Left ventricle myocardium inferior (tissue), 1 donor: ENCODE data around the gene TRERF1. TPM values are rescaled to one million over a fixed set of nuclear protein-coding genes. Genes with fewer than 3 reads are reported as not detected.
A peak's percentile ranks its signal among the peaks of the same experiment; 100 is the strongest.

ENCODE experiments used
- DNase-seq: peaks from one replicate; pipeline ENCODE4 v3.0.0-alpha.2; 2020
- H3K27ac ChIP-seq: fragments of 200-600 bp; replicated peaks from 2 replicates; pipeline ENCODE4 v1.8.0; 2021
- H3K27me3 ChIP-seq: fragments of 200-600 bp; 2 replicates; pipeline ENCODE4 v1.8.0; 2021; ENCODE audit warnings: low read depth
- H3K36me3 ChIP-seq: fragments of 200-600 bp; 2 replicates; pipeline ENCODE4 v1.8.0; 2021
- H3K4me1 ChIP-seq: fragments of 200-600 bp; 2 replicates; pipeline ENCODE4 v1.8.0; 2021
- H3K4me3 ChIP-seq: fragments of 200-600 bp; 2 replicates; pipeline ENCODE4 v1.8.0; 2021; ENCODE audit warnings: mild to moderate bottlenecking, moderate library complexity
- H3K9me3 ChIP-seq: fragments of 200-600 bp; replicated peaks from 2 replicates; pipeline ENCODE4 v1.8.0; 2021
- intact Hi-C: fragments of 100-400 bp; cut with micrococcal nuclease; formaldehyde crosslinking; loops from one replicate; pipeline ENCODE4 v1.11.0; 2022
- total RNA-seq: library from RNA; stranded (reverse); fragmentation: NEBNext Ultra II Directional; extraction: Animal tissue kit (Norgen Biotek cat#: 25700); gene quantifications from one replicate; pipeline ENCODE4 v1.2.1, GENCODE V29; 2021
- TF ChIP-seq, protein P1 (sequence below): fragments of 200-600 bp; IDR thresholded peaks from 2 replicates; pipeline ENCODE4 v1.8.0; 2021; ENCODE audit warnings: antibody characterized with exemption, mild to moderate bottlenecking, borderline replicate concordance
- donor health status: DM: no; HTN: yes; CAD: no; lungs with severe emphysema.

TRERF1 gene
- total RNA-seq, 1 donor from 2014 or later = 1.4 TPM

GRCh38 chr6:42420741-42421140, 31.0 kb downstream of the TRERF1 start:
- TF ChIP-seq, protein P1, sequence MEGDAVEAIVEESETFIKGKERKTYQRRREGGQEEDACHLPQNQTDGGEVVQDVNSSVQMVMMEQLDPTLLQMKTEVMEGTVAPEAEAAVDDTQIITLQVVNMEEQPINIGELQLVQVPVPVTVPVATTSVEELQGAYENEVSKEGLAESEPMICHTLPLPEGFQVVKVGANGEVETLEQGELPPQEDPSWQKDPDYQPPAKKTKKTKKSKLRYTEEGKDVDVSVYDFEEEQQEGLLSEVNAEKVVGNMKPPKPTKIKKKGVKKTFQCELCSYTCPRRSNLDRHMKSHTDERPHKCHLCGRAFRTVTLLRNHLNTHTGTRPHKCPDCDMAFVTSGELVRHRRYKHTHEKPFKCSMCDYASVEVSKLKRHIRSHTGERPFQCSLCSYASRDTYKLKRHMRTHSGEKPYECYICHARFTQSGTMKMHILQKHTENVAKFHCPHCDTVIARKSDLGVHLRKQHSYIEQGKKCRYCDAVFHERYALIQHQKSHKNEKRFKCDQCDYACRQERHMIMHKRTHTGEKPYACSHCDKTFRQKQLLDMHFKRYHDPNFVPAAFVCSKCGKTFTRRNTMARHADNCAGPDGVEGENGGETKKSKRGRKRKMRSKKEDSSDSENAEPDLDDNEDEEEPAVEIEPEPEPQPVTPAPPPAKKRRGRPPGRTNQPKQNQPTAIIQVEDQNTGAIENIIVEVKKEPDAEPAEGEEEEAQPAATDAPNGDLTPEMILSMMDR = no peak

DNA sequence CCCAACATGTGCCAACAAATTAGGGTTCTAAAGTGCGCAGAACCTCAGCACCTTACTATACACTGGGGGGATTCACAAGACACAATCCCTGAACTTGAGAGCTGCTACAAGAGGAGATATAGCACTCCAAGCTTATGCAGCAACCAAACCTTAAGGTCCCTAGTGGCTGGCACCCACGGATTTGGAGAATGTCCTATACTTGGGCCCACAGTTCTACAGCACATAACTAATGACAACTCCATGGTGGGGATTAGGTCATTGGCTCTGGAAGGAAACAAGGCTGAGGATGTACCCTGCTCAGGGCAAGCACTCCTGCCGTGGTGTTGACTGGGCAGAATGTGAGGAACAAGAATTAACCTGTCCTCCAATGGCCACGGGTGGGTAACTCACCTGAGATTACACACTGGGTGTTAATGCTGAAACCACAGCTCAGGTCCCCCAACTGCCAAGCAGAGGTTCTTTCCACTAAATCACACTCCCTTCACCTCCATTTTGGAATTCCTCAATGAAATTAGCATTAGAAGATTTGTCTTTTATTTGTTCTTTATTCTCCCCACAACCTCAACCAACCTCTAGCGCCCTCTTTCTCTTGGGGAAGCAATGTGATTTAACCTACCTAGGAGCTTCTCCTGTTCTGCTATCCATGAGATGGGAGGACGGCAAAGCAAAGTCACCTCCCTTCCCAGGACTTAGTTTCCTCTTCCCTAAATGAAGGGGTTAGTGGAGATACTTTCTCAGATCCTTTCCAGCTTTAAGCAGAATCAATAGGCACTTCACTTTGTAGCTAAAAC, 32.0 kb downstream of the TRERF1 start:
- DNase-seq = no peak

More at GRCh38 chr6:42420741-42421140, 31.0 kb downstream of the TRERF1 start:
- Histone ChIP-seq H3K27ac (no peak overlapping the region), H3K9me3 (no peaks in the 10 kb centered on the region), H3K4me3 (no peak overlapping the region), H3K36me3 (no peaks in the 10 kb centered on the region), H3K27me3 (no peaks in the 10 kb centered on the region), H3K4me1 (no peaks in the 10 kb centered on the region)
- DNase-seq = no peak
- intact Hi-C loops = no loop called here

GRCh38 chr6:42418724-42419123, 33.0 kb downstream of the TRERF1 start:
- Histone ChIP-seq H3K36me3 (no peaks in the 10 kb centered on the region), H3K27me3 (no peaks in the 10 kb centered on the region), H3K27ac (no peak overlapping the region), H3K4me3 (no peak overlapping the region), H3K4me1 (no peaks in the 10 kb centered on the region), H3K9me3 (no peaks in the 10 kb centered on the region)
- intact Hi-C loops = no loop called here
- TF ChIP-seq, protein P1 = no peak
- DNase-seq = no peak

More for the DNA sequence above, 32.0 kb downstream of the TRERF1 start:
- Histone ChIP-seq H3K27me3 (no peaks in the 10 kb centered on the region), H3K9me3 (no peaks in the 10 kb centered on the region), H3K36me3 (no peaks in the 10 kb centered on the region), H3K4me3 (no peak overlapping the region), H3K4me1 (no peaks in the 10 kb centered on the region), H3K27ac (no peak overlapping the region)
- intact Hi-C loops = no loop called here
- TF ChIP-seq, protein P1 = no peak

DNA sequence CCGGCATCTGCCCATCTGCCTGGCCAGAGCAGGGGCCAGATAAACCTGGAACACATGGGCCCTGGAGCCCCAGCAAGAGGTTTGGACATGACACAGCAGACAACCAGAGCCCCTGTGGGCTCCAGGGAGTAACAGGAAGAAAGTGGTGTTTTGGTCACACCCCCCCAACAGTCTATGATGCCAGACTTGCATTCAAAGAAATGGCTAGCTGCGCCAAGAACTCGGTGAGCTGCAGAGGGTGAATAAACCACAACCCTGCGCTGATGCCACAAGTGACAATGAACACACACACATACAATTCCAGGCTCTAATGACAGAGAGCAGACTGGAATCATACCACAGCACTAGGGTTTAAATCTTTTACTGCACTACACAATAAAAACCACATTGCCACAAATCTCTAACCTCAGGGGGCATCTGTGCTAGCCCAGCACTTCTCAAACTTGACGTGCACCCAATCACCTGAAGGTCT, 34.0 kb downstream of the TRERF1 start:
- intact Hi-C loops = no loop called here
- TF ChIP-seq, protein P1 = no peak
- H3K9me3 ChIP-seq = no peaks in the 10 kb centered on the region
- H3K4me3 ChIP-seq = no peak overlapping the region
- H3K4me1 ChIP-seq = no peaks in the 10 kb centered on the region
- no peaks in the 10 kb centered on the region for H3K27me3 ChIP-seq
- no peak overlapping the region for H3K27ac ChIP-seq
- no peak for DNase-seq
- no peaks in the 10 kb centered on the region for H3K36me3 ChIP-seq

DNA sequence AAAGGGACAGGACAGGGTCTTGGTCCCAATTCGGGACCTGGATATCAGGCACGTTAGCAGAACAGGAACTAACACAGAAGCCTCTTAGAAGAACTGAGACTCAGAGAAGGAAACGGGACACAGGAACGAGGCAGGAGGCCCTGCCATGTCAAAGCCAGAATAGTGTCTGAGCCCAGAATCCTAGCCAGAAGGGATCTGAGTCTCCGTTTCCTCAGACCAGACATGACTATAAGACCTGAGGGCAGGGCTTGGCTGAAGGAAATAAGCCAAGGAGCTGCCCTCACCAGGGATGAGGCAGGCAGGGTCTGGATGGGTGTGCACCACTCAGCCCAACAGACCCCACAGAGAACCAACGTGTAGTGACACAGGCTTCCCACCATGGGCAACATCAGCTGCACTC, 40.3 kb downstream of the TRERF1 start:
- Histone ChIP-seq H3K27ac (peak overlapping the region; percentile 41), H3K36me3 (no peaks in the 10 kb centered on the region), H3K27me3 (no peaks in the 10 kb centered on the region), H3K4me3 (no peak overlapping the region), H3K9me3 (no peaks in the 10 kb centered on the region), H3K4me1 (peaks cover 13% of the 10 kb centered on the region)
- TF ChIP-seq, protein P1 = no peak
- no peak for DNase-seq
- intact Hi-C loops = no loop called here
